PFSK-1 (cell line): ENCODE results near the gene VPS8.

Experiments
- REST ChIP-seq, 2 experiments: IDR thresholded peaks; 2 replicates each; pipeline versions ENCODE4 v1.6.1 to v1.8.0; 2011 to 2012; ENCODE audit warnings: low read depth in 2 of 2, low read length in 2 of 2, control low read depth in 1 of 2, inconsistent platforms in 1 of 2, mild to moderate bottlenecking in 1 of 2, moderate library complexity in 1 of 2; ENCODE audit not compliant: insufficient read depth in 1 of 2
- SIN3A ChIP-seq: IDR thresholded peaks from 2 replicates; pipeline ENCODE4 v1.6.1; 2012; ENCODE audit warnings: mild to moderate bottlenecking, low read length, moderate library complexity, borderline replicate concordance; ENCODE audit not compliant: insufficient read depth
- TAF1 ChIP-seq: IDR thresholded peaks from 2 replicates; pipeline ENCODE4 v1.6.1; 2012; ENCODE audit warnings: low read length, control low read depth, borderline replicate concordance; ENCODE audit not compliant: insufficient read depth

- TF ChIP-seq SIN3A (no peak), TAF1 (no peak), REST (IDR thresholded peaks at IDR 0.05; ENCODE audit: insufficient read depth in 1 of 2, low read depth in 2 of 2, low read length in 2 of 2) (no peak)
Observed at GRCh38 chr3:184912163-184912562, 100.2 kb downstream of the VPS8 start.
